ENCODE results near the gene TUBB4A.

TUBB4A gene

GRCh38 chr19:6479836-6480398, 22.2 kb downstream of the TUBB4A start:
- no peak for DNase-seq (ENCODE audit: extremely low read depth, low read depth)
- TF ChIP-seq CTCF (IDR thresholded peaks at IDR 0.05; ENCODE audit: low read depth, low read length): no peak

- DNase-seq (ENCODE audit: extremely low read depth, low read depth): no peak
- no peak for TF ChIP-seq CTCF (IDR thresholded peaks at IDR 0.05; ENCODE audit: low read depth, low read length)
Observed at GRCh38 chr19:6478815-6479214, 23.3 kb downstream of the TUBB4A start.

DNA sequence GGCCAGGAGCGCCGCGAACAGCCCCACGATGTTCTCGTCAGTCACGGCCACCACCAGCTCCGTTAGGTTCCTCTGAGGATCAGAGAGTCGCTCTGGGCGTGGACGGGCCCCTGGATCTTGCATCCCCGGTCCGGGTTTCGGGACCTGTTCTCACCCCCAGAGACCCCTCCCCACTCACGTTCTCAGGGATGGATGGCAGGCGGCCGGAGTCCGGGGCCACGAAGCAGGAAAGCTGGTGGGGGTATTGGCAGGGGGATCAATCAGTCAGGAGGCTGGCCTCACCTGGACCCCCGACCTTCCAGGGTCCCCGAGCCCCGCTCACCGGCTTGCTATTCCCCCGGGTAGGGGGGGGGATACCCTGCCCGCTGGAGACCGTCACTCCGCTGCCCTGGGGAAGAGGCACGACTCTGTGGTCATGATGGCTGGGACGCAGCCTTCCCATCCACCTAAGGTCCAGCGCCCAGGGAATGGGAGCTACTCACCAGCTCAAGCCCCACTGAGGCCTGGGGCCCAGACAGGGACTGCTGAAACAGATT, 25.1 kb downstream of the TUBB4A start:
- no peak for TF ChIP-seq CTCF (IDR thresholded peaks at IDR 0.05; ENCODE audit: low read depth, low read length)
- no peak for DNase-seq (ENCODE audit: extremely low read depth, low read depth)

DNA sequence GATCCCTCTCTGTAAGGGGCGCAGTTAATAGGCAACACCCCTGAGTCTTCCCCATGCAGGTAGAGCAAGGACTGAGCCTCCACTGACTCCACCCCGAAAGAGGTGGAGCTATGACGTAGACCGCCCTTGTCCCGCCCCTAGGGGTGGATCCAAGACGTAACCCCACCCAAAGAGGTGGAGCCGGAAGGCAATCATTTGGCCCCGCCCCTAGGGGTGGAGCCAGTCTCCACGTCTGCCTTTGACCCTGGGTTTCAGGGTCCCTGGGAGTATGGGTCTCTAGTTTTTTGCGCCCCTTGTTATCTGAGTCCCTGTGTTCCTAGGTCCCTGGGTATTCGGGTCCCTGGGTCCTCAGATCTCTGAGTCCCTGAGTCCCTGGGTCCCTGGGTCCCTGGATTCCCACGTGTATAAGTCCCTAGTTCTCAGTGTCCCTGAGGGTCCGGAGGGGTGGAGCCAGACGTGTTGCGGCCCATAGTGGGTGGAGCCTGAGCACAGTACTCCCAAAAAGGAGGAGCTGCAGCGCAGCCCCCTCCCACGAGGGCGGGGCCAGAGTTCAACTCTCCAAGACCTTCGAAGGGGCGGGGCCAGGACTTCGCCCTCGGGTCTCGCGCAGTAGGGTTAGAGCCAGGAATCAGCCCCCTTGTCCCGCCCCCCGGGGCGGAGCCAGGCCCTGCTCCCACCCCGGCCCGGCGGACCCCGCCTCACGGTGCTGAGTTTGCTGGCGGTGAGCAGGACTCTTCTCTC, 25.8 kb downstream of the TUBB4A start:
- DNase-seq (ENCODE audit: extremely low read depth, low read depth): no peak
- no peak for TF ChIP-seq CTCF (IDR thresholded peaks at IDR 0.05; ENCODE audit: low read depth, low read length)

DNA sequence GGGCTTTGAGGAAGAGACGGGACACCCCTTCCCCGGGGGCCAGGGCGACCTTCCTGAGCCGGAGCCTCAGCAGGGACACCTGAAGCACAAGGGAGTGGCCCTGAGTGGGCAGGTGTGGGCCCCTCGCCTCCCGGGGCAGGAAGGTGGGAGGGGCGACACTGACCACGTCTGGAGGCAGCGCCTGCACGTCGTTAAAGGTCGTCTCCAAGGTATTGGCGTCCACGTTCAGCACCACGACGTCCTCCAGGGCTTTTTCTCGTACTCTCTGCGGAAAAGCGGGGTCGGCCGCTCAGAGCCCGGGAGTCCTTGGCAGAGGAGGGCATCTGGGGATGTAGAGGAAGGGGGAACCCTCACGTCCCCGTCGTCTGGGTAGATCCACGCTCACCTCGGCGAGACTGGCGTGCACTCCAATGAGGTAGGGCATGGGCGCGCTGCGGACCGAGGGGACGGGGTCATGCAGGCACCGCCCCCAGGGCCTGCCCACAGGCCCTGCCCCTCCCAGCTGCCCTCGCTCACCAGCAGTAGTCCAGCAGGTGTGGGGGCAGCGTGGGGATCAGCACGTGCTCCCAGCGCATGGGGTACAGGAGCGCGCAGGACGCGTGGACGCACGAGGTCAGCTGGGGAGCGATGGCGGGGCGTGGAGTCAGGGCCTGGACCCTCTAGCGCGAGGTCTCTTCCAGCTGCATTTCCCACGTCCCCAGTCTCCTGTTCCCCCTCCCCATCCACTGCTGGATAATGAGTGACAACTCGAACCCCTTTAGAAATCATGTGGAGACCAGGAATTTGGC, 26.6 kb downstream of the TUBB4A start:
- DNase-seq (ENCODE audit: extremely low read depth, low read depth): no peak
- TF ChIP-seq CTCF (IDR thresholded peaks at IDR 0.05; ENCODE audit: low read depth, low read length): no peak

GRCh38 chr19:6473647-6474046, 28.5 kb downstream of the TUBB4A start:
- no peak for TF ChIP-seq CTCF (IDR thresholded peaks at IDR 0.05; ENCODE audit: low read depth, low read length)
- no peak for DNase-seq (ENCODE audit: extremely low read depth, low read depth)

- no peak for DNase-seq (ENCODE audit: extremely low read depth, low read depth)
- TF ChIP-seq CTCF (IDR thresholded peaks at IDR 0.05; ENCODE audit: low read depth, low read length): no peak
Observed at GRCh38 chr19:6472713-6473112, 29.4 kb downstream of the TUBB4A start.

Measured in AG09319 (cell line).